ENCODE data around the gene ARHGAP31.

DNA sequence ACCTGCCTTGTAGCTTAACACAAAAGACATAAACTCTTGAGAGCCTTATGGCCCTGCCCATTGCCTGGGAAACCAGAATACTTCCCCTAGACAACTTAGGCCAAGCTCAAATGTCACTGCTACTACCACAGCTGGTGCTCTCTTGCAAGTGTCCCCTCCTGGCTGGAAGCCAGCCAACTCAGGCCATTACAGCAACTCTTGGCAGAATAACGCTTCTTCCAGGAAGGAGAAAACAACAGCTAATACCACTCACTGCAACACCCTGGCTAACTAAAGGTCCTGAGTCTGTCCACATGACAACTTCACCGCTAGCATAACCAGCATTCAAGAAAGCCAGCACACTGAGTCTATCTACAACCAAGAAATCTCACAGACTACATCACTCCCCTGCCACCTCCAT is 48.4 kb upstream of the ARHGAP31 start:
- no peak for TF ChIP-seq CTCF (IDR thresholded peaks at IDR 0.05; ENCODE audit: low read length)
- no peak for TF ChIP-seq EZH2 (IDR thresholded peaks at IDR 0.05; ENCODE audit: borderline replicate concordance, low read length)
